K562 (cell line): Measurements from ENCODE around the gene OLFML2A. TPM values are rescaled to one million over a fixed set of nuclear protein-coding genes. Genes with fewer than 3 reads are reported as not detected.
A peak's percentile ranks its signal among the peaks of the same experiment; 100 is the strongest.

Experiments used
- CAMTA2 ChIP-seq: fragments of 250-450 bp; sonication (Bioruptor Pico); conservative IDR thresholded peaks from 2 replicates; pipeline ENCODE4 v1.5.1; 2022
- LCOR ChIP-seq: sonication (generic); formaldehyde crosslinking; IDR thresholded peaks from 2 replicates; pipeline ENCODE4 v1.8.0; 2022; ENCODE audit warnings: mild to moderate bottlenecking, missing genetic modification reagents
- NR4A1 ChIP-seq, 2 experiments: fragments of 250-450 bp in 1 of 2; fragments of 450-650 bp in 1 of 2; sonication (Bioruptor Pico) in 1 of 2; IDR thresholded peaks; 2 replicates each; pipeline versions ENCODE4 v1.4.0 to v1.6.1; 2016 to 2020; ENCODE audit warnings: mild to moderate bottlenecking in 2 of 2, missing compliant biosample characterization in 1 of 2, missing genetic modification characterization in 1 of 2, moderate library complexity in 1 of 2
- RBM25 ChIP-seq: fragments of 200-400 bp; formaldehyde crosslinking; IDR thresholded peaks from 2 replicates; pipeline ENCODE4 v1.6.1; 2018; ENCODE audit warnings: low read length, low read depth, moderate library complexity; ENCODE audit not compliant: severe bottlenecking
- polyA plus RNA-seq, 8 experiments: library from polyadenylated mRNA; depleted of rRNA in 4 of 8; stranded (reverse) in 5 of 8; unstranded in 3 of 8; fragments of >200 nt; fragmentation: Nextera tagmentation in 2 of 8; fragmentation: Illumina TruSeq in 1 of 8; extraction: Ambion mirVana in 2 of 8; extraction: Trizol in 1 of 8; gene quantifications; 2 replicates each; pipeline versions ENCODE4 v1.2.1 to v1.2.3, GENCODE V29; 2011 to 2014; ENCODE audit warnings: inconsistent platforms in 1 of 8, missing spikeins in 1 of 8
- total RNA-seq, 7 experiments: library from RNA; depleted of rRNA in 6 of 7; stranded (reverse); fragments of >200 nt in 6 of 7; fragmentation: Illumina TruSeq in 2 of 7; extraction: Trizol in 2 of 7; gene quantifications; 2 replicates each; pipeline versions ENCODE4 v1.2.1 to v1.2.3, GENCODE V29; 2011 to 2021; ENCODE audit warnings: low replicate concordance in 1 of 7
- TF ChIP-seq, protein P1 (sequence below): sonication (generic); formaldehyde crosslinking; IDR thresholded peaks from 2 replicates; pipeline ENCODE4 v1.8.0; 2022; ENCODE audit warnings: missing genetic modification reagents, mild to moderate bottlenecking, borderline replicate concordance
- TF ChIP-seq, protein P2 (sequence below): fragments of 450-650 bp; IDR thresholded peaks from 2 replicates; pipeline ENCODE4 v1.6.1; 2014; ENCODE audit warnings: low read depth, mild to moderate bottlenecking, moderate library complexity, borderline replicate concordance
- TF ChIP-seq, protein P3 (sequence below): fragments of 250-450 bp; sonication (Bioruptor Pico); IDR thresholded peaks from 2 replicates; pipeline ENCODE4 v1.4.0; 2020
- TF ChIP-seq, protein P4 (sequence below): fragments of 250-450 bp; sonication (Bioruptor Pico); IDR thresholded peaks from 2 replicates; pipeline ENCODE4 v1.8.0; 2022; ENCODE audit warnings: inconsistent platforms, mild to moderate bottlenecking, moderate library complexity, borderline replicate concordance
- TF ChIP-seq, protein P5 (sequence below): sonication (generic); formaldehyde crosslinking; IDR thresholded peaks from 2 replicates; pipeline ENCODE4 v1.8.0; 2023; ENCODE audit warnings: mild to moderate bottlenecking, missing genetic modification reagents

OLFML2A gene
- total and polyA plus RNA-seq, 9 of the 15 experiments (the other 6 are each of a cell fraction or from before 2014, with no cell fraction given) = 0.16 TPM; not detected in 8

DNA sequence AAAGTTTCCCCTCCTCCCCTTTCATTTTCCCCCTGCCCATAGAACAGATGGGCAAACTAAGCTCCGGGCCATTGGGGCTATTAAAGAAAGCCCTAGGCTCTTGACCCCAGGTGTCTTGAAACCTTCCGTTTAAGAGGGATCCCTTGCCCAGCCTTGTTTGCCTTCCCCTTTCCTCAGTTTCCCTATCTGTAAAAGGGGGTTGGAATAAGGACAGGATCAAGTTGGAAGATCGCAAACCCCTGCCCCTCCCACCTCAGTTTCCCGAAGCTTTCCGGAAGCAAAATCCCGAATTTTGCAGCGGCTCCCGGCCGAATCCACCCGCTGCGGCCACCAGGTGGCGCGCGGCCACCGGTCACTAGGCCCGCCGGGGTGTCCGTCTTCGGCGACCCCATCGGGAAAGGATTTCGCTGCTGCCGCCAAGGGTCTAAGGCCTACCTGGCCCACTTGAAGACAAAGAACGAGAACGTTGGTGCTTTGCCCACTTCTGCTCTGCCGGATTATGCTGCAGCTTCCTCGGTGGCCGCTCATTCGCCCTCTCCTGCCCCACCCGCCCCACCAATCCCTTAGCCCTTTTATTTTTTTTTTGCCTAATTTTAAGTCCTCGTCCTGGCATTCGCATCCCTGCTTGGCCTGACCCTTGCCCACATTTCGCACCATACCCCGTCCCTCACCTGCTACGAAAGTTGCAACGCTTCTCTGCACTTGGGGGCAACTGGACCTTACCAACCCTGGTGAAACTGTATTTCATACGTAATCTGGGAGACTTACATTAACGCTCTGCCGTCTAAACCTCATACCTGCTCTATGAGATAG lies 4.9 kb upstream of the OLFML2A start (continued):
- TF ChIP-seq, protein P1, sequence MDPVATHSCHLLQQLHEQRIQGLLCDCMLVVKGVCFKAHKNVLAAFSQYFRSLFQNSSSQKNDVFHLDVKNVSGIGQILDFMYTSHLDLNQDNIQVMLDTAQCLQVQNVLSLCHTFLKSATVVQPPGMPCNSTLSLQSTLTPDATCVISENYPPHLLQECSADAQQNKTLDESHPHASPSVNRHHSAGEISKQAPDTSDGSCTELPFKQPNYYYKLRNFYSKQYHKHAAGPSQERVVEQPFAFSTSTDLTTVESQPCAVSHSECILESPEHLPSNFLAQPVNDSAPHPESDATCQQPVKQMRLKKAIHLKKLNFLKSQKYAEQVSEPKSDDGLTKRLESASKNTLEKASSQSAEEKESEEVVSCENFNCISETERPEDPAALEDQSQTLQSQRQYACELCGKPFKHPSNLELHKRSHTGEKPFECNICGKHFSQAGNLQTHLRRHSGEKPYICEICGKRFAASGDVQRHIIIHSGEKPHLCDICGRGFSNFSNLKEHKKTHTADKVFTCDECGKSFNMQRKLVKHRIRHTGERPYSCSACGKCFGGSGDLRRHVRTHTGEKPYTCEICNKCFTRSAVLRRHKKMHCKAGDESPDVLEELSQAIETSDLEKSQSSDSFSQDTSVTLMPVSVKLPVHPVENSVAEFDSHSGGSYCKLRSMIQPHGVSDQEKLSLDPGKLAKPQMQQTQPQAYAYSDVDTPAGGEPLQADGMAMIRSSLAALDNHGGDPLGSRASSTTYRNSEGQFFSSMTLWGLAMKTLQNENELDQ (CRISPR knock-in tag) = no peak
- TF ChIP-seq, protein P2, sequence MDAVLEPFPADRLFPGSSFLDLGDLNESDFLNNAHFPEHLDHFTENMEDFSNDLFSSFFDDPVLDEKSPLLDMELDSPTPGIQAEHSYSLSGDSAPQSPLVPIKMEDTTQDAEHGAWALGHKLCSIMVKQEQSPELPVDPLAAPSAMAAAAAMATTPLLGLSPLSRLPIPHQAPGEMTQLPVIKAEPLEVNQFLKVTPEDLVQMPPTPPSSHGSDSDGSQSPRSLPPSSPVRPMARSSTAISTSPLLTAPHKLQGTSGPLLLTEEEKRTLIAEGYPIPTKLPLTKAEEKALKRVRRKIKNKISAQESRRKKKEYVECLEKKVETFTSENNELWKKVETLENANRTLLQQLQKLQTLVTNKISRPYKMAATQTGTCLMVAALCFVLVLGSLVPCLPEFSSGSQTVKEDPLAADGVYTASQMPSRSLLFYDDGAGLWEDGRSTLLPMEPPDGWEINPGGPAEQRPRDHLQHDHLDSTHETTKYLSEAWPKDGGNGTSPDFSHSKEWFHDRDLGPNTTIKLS = no peak
- no peak for TF ChIP-seq CAMTA2 (CRISPR knock-in tag)
- TF ChIP-seq LCOR (CRISPR knock-in tag) = 0 out of 2 replicates have a peak, but pooled peaks have one; percentile 68
- TF ChIP-seq, protein P3, sequence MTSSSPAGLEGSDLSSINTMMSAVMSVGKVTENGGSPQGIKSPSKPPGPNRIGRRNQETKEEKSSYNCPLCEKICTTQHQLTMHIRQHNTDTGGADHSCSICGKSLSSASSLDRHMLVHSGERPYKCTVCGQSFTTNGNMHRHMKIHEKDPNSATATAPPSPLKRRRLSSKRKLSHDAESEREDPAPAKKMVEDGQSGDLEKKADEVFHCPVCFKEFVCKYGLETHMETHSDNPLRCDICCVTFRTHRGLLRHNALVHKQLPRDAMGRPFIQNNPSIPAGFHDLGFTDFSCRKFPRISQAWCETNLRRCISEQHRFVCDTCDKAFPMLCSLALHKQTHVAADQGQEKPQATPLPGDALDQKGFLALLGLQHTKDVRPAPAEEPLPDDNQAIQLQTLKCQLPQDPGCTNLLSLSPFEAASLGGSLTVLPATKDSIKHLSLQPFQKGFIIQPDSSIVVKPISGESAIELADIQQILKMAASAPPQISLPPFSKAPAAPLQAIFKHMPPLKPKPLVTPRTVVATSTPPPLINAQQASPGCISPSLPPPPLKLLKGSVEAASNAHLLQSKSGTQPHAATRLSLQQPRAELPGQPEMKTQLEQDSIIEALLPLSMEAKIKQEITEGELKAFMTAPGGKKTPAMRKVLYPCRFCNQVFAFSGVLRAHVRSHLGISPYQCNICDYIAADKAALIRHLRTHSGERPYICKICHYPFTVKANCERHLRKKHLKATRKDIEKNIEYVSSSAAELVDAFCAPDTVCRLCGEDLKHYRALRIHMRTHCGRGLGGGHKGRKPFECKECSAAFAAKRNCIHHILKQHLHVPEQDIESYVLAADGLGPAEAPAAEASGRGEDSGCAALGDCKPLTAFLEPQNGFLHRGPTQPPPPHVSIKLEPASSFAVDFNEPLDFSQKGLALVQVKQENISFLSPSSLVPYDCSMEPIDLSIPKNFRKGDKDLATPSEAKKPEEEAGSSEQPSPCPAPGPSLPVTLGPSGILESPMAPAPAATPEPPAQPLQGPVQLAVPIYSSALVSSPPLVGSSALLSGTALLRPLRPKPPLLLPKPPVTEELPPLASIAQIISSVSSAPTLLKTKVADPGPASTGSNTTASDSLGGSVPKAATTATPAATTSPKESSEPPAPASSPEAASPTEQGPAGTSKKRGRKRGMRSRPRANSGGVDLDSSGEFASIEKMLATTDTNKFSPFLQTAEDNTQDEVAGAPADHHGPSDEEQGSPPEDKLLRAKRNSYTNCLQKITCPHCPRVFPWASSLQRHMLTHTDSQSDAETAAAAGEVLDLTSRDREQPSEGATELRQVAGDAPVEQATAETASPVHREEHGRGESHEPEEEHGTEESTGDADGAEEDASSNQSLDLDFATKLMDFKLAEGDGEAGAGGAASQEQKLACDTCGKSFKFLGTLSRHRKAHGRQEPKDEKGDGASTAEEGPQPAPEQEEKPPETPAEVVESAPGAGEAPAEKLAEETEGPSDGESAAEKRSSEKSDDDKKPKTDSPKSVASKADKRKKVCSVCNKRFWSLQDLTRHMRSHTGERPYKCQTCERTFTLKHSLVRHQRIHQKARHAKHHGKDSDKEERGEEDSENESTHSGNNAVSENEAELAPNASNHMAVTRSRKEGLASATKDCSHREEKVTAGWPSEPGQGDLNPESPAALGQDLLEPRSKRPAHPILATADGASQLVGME = no peak
- TF ChIP-seq, protein P4, sequence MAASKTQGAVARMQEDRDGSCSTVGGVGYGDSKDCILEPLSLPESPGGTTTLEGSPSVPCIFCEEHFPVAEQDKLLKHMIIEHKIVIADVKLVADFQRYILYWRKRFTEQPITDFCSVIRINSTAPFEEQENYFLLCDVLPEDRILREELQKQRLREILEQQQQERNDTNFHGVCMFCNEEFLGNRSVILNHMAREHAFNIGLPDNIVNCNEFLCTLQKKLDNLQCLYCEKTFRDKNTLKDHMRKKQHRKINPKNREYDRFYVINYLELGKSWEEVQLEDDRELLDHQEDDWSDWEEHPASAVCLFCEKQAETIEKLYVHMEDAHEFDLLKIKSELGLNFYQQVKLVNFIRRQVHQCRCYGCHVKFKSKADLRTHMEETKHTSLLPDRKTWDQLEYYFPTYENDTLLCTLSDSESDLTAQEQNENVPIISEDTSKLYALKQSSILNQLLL = no peak
- no peak for TF ChIP-seq NR4A1 (CRISPR knock-in tag; IDR thresholded peaks at IDR 0.05)
- peak; percentile 26; the same call in 1 of the 2 replicates for TF ChIP-seq NR4A1 (tag; IDR thresholded peaks at IDR 0.05)
- TF ChIP-seq RBM25 = peak; percentile 98
- TF ChIP-seq, protein P5, sequence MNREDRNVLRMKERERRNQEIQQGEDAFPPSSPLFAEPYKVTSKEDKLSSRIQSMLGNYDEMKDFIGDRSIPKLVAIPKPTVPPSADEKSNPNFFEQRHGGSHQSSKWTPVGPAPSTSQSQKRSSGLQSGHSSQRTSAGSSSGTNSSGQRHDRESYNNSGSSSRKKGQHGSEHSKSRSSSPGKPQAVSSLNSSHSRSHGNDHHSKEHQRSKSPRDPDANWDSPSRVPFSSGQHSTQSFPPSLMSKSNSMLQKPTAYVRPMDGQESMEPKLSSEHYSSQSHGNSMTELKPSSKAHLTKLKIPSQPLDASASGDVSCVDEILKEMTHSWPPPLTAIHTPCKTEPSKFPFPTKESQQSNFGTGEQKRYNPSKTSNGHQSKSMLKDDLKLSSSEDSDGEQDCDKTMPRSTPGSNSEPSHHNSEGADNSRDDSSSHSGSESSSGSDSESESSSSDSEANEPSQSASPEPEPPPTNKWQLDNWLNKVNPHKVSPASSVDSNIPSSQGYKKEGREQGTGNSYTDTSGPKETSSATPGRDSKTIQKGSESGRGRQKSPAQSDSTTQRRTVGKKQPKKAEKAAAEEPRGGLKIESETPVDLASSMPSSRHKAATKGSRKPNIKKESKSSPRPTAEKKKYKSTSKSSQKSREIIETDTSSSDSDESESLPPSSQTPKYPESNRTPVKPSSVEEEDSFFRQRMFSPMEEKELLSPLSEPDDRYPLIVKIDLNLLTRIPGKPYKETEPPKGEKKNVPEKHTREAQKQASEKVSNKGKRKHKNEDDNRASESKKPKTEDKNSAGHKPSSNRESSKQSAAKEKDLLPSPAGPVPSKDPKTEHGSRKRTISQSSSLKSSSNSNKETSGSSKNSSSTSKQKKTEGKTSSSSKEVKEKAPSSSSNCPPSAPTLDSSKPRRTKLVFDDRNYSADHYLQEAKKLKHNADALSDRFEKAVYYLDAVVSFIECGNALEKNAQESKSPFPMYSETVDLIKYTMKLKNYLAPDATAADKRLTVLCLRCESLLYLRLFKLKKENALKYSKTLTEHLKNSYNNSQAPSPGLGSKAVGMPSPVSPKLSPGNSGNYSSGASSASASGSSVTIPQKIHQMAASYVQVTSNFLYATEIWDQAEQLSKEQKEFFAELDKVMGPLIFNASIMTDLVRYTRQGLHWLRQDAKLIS (CRISPR knock-in tag) = no peak
